ENCODE data around the gene PLA2G4F.

GRCh38 chr15:42120285-42120684 is 36.2 kb downstream of the PLA2G4F start:
- TF ChIP-seq CTCF (IDR thresholded peaks at IDR 0.05) (no peak), POLR2A (IDR thresholded peaks at IDR 0.05) (no peak)
